PC-3 (cell line): ENCODE data around the gene ICAM1.

ENCODE experiments used
- EZH2phosphoT487 ChIP-seq: fragments of 300-600 bp; sonication (generic); IDR thresholded peaks from 2 replicates; pipeline ENCODE4 v1.6.1; 2018; ENCODE audit warnings: mild to moderate bottlenecking, antibody characterized with exemption, low read length, borderline replicate concordance
- TF ChIP-seq, protein P1 (sequence below): fragments of 300-600 bp; sonication (generic); conservative IDR thresholded peaks from 2 replicates; pipeline ENCODE4 v1.5.1; 2017; ENCODE audit warnings: antibody characterized with exemption, low read depth, mild to moderate bottlenecking, low read length

DNA sequence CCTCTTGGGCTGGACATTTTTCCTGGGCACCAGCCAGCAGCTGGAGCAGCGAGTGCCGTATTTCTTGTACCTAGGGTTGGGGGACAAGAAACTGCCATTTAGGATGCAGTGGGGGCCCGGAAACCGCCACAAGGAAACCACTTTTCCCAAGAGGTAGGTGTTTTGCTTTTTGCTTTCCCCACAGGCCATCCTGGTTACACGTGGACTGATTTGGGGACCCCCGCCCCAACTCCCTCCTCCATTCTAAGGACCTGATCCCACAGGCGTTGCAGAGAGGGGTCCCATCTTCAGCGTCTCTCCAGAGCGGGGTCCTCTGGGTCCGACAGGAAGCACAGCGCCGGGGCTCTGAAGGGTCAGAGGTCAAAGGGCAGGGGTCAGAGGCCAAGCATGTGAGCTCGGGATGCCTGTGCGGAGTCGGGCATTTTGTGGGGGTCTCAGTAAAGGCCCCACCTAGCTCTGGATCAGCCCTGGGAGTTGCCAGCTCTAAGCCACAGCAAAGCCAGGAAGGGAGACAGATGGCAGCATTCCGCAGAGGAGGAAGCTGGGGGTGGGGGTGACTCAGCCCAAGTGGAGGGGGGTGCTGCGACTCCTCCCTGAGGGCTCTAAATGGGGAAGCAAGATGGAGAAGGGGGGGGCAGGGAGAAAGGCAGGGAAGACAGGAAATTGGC, 34.4 kb downstream of the ICAM1 start:
- TF ChIP-seq, protein P1, sequence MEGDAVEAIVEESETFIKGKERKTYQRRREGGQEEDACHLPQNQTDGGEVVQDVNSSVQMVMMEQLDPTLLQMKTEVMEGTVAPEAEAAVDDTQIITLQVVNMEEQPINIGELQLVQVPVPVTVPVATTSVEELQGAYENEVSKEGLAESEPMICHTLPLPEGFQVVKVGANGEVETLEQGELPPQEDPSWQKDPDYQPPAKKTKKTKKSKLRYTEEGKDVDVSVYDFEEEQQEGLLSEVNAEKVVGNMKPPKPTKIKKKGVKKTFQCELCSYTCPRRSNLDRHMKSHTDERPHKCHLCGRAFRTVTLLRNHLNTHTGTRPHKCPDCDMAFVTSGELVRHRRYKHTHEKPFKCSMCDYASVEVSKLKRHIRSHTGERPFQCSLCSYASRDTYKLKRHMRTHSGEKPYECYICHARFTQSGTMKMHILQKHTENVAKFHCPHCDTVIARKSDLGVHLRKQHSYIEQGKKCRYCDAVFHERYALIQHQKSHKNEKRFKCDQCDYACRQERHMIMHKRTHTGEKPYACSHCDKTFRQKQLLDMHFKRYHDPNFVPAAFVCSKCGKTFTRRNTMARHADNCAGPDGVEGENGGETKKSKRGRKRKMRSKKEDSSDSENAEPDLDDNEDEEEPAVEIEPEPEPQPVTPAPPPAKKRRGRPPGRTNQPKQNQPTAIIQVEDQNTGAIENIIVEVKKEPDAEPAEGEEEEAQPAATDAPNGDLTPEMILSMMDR: no peak
- no peak for TF ChIP-seq EZH2phosphoT487
